Erythroblast (primary cell): ENCODE data around the gene WSB1.

Source experiments
- GATA1 ChIP-seq: IDR thresholded peaks from 2 replicates; pipeline ENCODE4 v1.6.1; 2011; ENCODE audit warnings: low read depth, mild to moderate bottlenecking, control low read depth, low read length, moderate library complexity
- POLR2A ChIP-seq: IDR thresholded peaks from 2 replicates; pipeline ENCODE4 v1.6.1; 2011; ENCODE audit warnings: mild to moderate bottlenecking, low read length

DNA sequence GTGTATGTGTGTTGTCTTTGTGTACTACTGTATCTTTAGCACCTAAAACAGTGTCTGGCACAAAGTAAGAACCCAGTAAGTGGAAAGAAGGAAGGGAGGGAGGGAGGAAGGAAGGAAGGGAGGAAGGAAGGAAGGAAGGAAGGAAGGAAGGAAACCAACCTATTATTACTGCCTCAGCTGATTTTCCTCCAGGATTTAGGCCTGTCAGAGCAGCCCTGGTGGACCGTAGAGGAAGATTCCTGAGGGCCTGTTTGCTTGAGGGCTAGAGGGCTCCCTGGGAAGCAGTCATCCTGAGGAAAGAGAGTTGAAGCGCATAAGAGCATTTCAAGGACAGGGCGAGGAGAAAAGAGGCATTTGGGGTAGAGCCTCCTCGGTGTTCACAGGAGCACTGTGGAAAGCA lies 61.5 kb downstream of the WSB1 start:
- TF ChIP-seq POLR2A: no peak
- no peak for TF ChIP-seq GATA1
